HUES6 (cell line): Measurements from ENCODE around the gene B4GALT1.
"Not testable (repeated sequence)": the region's sequence is repeated elsewhere in the genome, so short reads cannot be mapped to it uniquely, and the experiment has no call there.

Source experiments
- H3K27ac ChIP-seq: 2 replicates; pipeline ENCODE4 v1.7.0; 2013; ENCODE audit warnings: low read depth, mild to moderate bottlenecking, low read length, inconsistent platforms
- H3K27me3 ChIP-seq: 2 replicates; pipeline ENCODE4 v1.6.1; 2013; ENCODE audit warnings: low read length; ENCODE audit not compliant: control insufficient read depth, insufficient read depth
- H3K36me3 ChIP-seq: 2 replicates; pipeline ENCODE4 v1.6.1; 2013; ENCODE audit warnings: low read length; ENCODE audit not compliant: control insufficient read depth, insufficient read depth
- H3K4me1 ChIP-seq: 2 replicates; pipeline ENCODE4 v1.6.1; 2013; ENCODE audit warnings: low read length; ENCODE audit not compliant: control insufficient read depth, insufficient read depth
- H3K4me3 ChIP-seq: 2 replicates; pipeline ENCODE4 v1.5.1; 2013; ENCODE audit warnings: low read depth, low read length
- H3K9ac ChIP-seq: one replicate; pipeline ENCODE4 v1.6.1; 2013; ENCODE audit warnings: mild to moderate bottlenecking, low read length
- H3K9me3 ChIP-seq: 2 replicates; pipeline ENCODE4 v1.6.1; 2013; ENCODE audit warnings: low read depth, low read length; ENCODE audit not compliant: control insufficient read depth, insufficient read depth

Gene B4GALT1

DNA sequence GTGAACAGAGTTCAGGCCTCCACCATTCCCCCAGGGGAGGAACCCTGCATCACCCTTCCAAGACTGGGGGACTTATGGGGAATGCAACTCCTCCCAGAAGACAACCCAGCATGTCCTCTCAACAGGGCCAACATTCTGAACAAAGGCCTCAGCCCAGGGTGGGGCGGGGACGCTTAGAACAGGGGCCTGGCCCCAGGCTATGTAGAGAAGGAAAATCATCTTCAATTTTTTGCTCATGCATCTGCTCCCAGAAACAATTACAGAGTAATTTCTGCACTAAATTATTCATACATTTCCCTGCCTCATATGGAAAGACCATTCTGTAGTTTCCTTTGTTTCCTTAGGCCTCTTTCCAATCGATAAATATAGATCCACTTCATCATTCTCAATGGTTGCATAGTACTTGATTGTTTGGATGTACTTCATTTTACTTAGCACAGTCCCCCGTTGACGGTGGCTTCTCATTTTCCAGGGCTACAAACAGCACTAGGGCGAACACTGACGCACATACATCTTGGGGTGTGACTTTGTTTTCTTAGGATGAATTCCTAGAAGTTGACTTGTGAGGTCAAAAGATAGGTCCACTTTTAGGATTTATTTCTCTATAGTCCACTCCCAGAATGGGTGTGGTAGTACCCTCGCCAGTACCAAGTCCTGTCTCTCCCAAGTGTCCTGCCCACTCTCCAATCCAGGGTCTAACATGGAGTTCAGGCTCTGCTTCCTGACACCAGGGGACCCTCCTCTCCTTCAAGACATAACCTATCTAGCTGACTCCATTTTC is 63.4 kb downstream of the B4GALT1 start:
- H3K9me3 ChIP-seq, result no peaks in the 10 kb centered on the region
- H3K9ac ChIP-seq, result no peak overlapping the region
- H3K27ac ChIP-seq, result no peak overlapping the region
- H3K4me1 ChIP-seq, result peaks cover 18% of the 10 kb centered on the region
- H3K36me3 ChIP-seq, result no peaks in the 10 kb centered on the region
- no peaks in the 10 kb centered on the region for H3K27me3 ChIP-seq
- no peak overlapping the region for H3K4me3 ChIP-seq

DNA sequence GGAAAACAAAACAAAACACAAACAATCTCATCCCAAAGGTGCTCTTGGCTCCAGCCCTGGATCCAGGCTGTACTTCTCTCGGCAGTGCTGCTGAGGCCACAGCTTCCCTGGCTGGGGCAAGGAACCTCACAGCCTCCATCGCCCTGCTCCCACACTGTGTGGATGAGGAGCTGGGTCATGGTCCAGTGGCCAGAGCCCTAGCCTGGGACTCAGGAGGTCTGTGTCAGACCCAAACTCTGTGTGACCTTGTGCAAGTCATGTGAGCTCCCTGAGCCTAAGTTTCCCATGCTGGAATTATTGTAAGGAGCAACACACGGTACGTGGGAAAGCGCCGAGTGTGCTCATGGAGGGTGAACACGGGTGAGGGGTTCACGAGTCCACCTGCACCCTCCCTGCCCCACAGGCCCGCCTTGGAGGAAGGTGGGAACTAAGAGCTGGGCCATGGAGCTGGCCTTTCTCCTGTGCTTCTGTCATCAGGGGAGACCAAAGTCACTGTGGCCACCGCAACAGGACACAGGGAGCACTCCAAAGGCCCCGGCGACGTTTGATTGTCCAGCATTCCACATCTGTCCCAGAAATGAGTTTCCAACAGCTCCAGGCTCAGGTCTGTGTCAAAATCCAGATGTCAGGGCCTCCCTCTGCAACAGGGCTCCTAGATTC is 64.5 kb downstream of the B4GALT1 start:
- peaks cover 15% of the 10 kb centered on the region for H3K4me1 ChIP-seq
- no peak overlapping the region for H3K4me3 ChIP-seq
- H3K36me3 ChIP-seq, result no peaks in the 10 kb centered on the region
- no peaks in the 10 kb centered on the region for H3K27me3 ChIP-seq
- H3K9me3 ChIP-seq, result no peaks in the 10 kb centered on the region
- H3K9ac ChIP-seq, result no peak overlapping the region
- no peak overlapping the region for H3K27ac ChIP-seq

DNA sequence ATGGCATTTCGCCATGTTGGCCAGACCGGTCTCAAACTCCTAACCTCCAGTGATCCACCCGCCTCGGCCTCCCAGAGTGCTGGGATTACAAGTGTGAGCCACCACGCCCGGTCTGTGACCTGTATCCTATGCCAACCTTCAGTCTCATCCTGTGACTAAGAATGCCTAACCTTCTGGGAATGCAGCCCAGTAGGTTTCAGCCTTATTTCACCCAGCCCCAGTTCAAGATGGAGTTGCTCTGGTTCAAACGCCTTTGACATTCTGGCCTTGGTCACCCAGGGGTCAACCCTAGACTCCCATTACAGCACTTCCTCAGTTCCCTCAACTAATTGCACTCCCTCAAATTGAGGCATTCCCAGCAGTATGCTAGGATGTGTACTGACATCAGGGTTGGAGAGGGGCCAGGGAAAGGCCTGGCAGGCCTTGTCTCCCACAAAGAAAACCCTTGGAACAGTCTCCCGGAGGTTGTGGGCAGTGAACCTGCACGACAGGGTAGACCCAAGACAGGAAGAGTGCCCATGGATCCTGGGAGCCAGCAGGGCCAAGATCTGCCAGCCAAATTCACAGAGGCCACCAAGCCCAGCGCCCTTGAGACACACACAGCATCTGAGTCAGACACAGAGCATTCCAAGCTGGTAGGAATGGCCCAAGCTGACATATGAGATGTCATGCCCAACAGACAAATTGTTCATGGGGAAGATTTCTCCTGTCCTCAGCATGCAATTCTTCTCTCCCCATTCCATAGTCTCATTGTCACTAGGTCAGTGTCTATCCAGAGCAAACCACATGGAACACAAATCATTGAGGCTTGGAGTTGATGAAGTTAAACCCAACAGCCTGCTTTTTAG is 65.8 kb downstream of the B4GALT1 start:
- Histone ChIP-seq H3K27ac (no peak overlapping the region), H3K9me3 (no peaks in the 10 kb centered on the region), H3K27me3 (no peaks in the 10 kb centered on the region), H3K4me3 (no peak overlapping the region), H3K36me3 (no peaks in the 10 kb centered on the region), H3K4me1 (peaks cover 5% of the 10 kb centered on the region; the same call in 1 of the 2 replicates), H3K9ac (no peak overlapping the region)

DNA sequence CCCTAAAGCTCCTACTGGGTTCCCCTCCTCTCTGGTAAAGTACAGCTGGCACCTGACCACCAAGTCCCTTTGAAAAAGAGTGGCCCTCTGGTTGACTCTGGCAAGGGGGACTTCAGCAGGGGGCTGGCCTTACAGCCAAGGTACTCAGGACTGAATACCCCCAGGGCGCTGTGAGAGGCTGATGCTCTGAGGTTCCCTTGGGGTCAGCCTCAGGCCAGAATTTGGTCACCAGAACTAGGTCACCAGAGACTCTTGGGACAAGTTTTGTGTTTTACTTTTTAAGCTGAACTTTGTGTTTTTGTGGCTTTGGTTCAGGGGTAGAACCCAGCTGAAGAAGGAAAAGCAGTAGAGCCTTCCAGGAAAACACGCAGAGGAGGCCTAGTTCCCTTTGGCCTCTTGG is 67.4 kb downstream of the B4GALT1 start:
- H3K9ac ChIP-seq, result no peak overlapping the region
- H3K27me3 ChIP-seq, result no peaks in the 10 kb centered on the region
- no peaks in the 10 kb centered on the region for H3K9me3 ChIP-seq
- H3K4me3 ChIP-seq, result no peak overlapping the region
- H3K36me3 ChIP-seq, result no peaks in the 10 kb centered on the region
- no peak overlapping the region for H3K27ac ChIP-seq
- peaks cover 5% of the 10 kb centered on the region; the same call in 1 of the 2 replicates for H3K4me1 ChIP-seq

DNA sequence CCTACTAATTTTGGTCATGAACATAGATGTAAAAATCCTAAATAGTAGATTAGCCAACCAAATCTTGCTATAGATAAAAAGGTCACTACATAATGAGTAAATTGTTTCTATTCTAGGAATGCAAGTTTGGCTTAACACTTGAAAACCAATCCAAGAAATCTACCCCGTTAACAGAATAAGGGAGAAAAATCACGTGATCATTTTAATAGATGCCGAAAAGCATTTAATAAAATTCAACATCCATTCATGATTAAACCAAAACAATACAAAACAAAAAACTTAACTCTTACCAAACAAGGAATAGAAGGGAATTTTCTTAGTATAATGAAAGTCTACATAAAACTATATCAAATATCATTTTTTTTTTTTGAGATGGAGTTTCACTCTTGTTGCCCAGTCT is 69.9 kb downstream of the B4GALT1 start:
- Histone ChIP-seq H3K27me3 (no peaks in the 10 kb centered on the region), H3K36me3 (no peaks in the 10 kb centered on the region), H3K4me1 (no peaks in the 10 kb centered on the region), H3K27ac (no peak overlapping the region), H3K9me3 (no peaks in the 10 kb centered on the region), H3K4me3 (no peak overlapping the region), H3K9ac (no peak overlapping the region)

DNA sequence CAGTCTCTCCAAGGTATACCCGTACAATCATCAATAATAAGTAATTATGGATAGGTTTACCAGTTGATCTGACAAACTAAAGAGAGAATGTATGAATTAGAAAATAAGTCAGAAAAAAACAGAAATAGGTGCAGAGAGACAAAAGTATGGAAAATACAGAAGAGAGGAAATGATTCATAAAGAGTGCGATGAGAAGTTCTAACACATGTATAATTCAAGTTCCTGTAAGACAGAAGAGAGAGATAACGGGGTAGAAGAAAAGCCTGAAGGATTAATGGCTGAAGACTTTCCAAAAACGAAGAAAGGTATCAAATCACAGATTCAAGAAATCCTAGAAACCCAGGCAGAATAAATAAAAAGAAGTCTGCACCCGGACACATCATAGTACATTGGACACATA is 74.5 kb downstream of the B4GALT1 start:
- no peak overlapping the region for H3K27ac ChIP-seq
- no peaks in the 10 kb centered on the region for H3K36me3 ChIP-seq
- H3K9me3 ChIP-seq, result no peaks in the 10 kb centered on the region
- no peak overlapping the region for H3K9ac ChIP-seq
- H3K4me3 ChIP-seq, result no peak overlapping the region
- H3K4me1 ChIP-seq, result no peaks in the 10 kb centered on the region
- no peaks in the 10 kb centered on the region for H3K27me3 ChIP-seq

DNA sequence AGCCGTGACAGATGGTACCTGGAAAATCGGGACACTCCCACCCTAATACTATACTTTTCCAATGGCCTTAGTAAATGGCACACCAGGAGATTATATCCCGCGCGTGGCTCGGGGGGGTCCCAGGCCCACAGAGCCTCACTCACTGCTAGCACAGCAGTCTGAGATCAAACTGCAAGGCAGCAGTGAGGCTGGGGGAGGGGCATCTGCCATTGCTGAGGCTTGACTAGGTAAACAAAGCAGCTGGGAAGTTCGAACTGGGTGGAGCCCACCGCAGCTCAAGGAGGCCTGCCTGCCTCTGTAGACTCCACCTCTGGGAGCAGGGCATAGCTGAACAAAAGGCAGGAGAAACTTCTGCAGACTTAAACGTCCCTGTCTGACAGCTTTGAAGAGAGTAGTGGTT is 81.5 kb downstream of the B4GALT1 start:
- not testable (repeated sequence) for H3K4me1 ChIP-seq, H3K9me3 ChIP-seq, H3K9ac ChIP-seq, H3K4me3 ChIP-seq, H3K36me3 ChIP-seq, H3K27ac ChIP-seq, H3K27me3 ChIP-seq

DNA sequence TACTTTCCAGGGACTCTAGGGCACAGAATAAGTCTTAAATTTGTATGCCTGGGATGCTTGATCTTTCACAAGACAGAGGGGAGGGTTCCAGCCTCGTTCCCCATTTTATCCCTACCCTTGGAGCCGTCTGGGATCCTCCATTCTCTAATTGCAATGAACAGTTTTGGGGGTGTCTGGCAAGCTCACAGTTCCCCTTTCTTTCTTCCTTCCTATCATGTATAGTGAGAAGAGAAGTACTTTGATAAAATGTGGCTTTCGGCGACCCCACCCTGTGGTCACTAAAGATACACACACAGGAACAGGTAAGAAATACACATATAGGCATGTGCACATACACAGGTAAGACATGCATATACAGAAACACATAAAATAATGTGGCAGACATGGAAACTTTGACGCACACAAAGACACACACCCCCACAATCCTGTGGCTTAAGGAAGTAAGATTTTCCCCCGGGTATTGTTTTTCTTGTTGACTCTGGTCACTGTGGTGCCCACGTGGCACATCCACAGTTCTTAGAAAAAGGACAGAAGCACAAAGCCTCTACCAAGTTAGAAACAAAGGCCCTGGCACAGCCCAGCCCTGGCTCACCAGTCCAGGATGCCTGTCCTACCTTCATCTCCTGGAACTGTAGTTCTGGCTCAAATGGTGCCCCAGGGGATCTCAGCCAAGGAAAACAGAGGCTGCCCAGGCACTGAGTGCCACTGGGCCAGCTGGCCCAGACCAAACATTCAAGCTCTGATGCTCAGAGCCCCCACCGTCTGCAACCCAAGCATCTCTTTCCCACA is 84.4 kb downstream of the B4GALT1 start:
- H3K9me3 ChIP-seq, result peaks cover 5% of the 10 kb centered on the region; the same call in 1 of the 2 replicates
- H3K9ac ChIP-seq, result no peak overlapping the region
- no peak overlapping the region for H3K4me3 ChIP-seq
- no peaks in the 10 kb centered on the region for H3K36me3 ChIP-seq
- H3K27ac ChIP-seq, result no peak overlapping the region
- H3K4me1 ChIP-seq, result 0 out of 2 replicates have a peak, but pooled peaks cover 3% of the 10 kb centered on the region
- no peaks in the 10 kb centered on the region for H3K27me3 ChIP-seq

DNA sequence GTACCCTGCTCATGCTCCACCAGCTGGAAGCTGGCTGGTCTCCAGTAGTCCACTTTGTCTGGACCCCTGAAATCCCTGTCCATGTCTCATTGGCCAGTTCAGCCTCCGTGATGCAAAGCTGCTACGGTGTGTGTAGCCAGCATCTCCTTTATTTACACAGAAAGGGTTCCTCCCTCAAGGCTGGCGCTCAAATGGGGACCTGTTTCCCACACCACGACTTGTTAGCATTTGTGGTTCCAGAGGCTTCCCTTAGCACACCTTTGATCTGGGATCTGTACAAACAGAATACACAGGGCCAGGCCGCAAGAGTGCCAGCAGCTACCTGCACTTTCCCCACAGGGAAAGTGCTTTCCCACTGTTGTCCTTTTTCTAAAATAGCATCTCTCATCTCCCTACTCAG is 85.0 kb downstream of the B4GALT1 start:
- H3K4me1 ChIP-seq, result 0 out of 2 replicates have a peak, but pooled peaks cover 3% of the 10 kb centered on the region
- no peak overlapping the region for H3K4me3 ChIP-seq
- H3K9me3 ChIP-seq, result peaks cover 5% of the 10 kb centered on the region; the same call in 1 of the 2 replicates
- no peak overlapping the region for H3K9ac ChIP-seq
- no peaks in the 10 kb centered on the region for H3K36me3 ChIP-seq
- H3K27ac ChIP-seq, result no peak overlapping the region
- H3K27me3 ChIP-seq, result no peaks in the 10 kb centered on the region

DNA sequence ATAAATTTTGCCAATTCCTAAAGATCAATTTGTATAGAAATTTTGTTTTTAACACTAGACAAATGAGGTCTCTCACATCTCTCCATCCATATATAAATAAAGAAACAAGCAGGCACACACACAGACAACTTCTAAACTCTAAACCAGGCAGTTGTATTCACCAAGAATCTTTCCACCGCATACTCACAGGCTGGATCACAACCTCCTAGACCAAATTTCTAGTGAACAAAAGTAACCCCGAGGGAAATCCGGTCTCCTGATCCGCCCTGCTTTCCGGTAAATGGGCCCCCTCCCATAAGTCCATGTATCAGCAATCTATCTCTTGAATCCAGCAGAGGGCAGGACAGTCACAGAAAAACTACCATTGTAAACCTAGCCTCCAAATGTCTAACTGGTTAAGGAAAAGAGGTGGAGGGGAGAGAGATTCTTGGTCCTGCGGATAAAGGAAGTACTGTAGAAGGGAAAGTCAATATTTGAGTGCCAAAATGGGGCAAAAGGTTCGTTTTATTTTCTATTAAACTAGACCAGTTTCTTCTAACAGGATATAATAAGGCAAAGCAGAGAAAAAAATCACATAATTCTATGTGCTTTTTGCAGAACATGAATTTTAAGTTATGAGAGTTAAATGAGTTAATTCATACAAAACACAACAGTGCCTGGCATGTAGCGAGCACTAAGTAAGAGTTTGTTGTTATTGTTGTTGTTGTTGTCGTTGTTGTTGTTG is 85.8 kb downstream of the B4GALT1 start:
- Histone ChIP-seq H3K36me3 (no peaks in the 10 kb centered on the region), H3K4me1 (0 out of 2 replicates have a peak, but pooled peaks cover 3% of the 10 kb centered on the region), H3K27me3 (no peaks in the 10 kb centered on the region), H3K4me3 (peak overlapping the region; percentile 35), H3K27ac (no peak overlapping the region), H3K9ac (peak overlapping the region; percentile 2), H3K9me3 (peaks cover 5% of the 10 kb centered on the region; the same call in 1 of the 2 replicates)
